DLD1 (cell line): Measurements from ENCODE around the gene NUCKS1.

Experiments used
- in situ Hi-C: cut with HindIII; loops from 2 replicates; pipeline ENCODE4 v1.10.0; 2017; ENCODE audit warnings: low sequenced_read_pairs

NUCKS1 gene

DNA sequence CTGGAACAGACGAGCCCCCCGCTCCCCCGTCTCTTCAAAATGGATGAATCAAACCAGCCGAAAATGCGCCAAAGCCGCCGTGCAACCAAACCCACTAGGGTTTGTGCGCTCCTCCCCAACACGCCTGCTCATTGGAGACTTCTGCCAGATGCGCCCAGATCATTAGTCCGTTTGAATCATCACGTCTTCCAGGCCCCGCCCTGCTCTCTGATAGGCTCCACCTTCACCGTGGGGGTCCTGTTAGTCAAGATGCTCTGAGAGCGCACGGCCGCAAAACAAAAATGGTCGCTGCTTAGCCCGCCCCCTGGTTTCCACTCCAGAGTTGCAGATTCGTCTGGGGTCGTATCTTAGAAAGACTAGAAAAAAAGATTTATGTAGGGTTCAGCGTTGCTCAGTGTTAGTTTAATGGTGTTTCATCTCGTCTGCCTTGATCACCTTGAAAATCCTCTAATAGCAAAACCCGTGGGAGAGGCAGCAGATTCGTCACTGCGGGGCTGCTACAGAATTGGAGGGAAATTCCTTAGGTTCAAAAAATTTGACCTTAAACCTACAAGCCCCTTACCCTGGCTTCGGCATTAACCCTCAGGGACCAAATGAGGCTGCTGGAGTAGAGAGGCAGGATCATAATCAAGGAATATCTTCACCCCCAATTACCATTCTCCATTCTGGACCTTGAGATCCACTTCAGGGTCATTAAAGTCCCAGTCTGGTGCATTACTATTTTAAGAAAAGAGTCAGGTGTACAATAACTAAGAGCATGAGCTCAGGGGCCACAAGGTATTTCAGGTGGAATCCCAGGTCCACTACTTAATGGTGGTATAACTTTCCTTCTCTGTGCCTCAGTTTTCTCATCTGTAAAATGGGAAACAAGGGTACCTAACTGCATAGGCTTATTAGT, at the start of gene NUCKS1:
Gene NUCKS1, minus strand, starts transcription at position 45 of the 898 bp plus-strand sequence. CDS start 209 bp downstream, outside the sequence.
- in situ Hi-C loops: no loop called here

DNA sequence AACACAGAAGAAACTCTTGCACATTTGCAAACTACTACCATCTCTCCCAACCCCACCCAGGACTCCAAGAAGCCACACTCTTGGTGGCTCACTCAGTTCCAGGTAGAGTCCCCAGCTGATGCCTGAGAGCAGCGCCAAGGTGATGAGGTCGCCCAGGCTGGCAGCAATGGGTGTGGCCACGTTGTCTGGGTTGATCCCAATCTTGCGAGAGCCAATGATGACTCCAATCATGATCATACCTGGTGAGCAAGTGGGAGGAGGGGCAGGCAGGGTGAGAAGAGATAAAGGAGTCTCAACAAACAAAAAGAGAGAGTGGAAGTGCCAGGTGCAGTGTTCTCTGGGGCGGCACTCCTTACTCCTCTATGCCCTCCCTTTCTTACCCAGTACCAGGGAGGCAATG, 48.6 kb upstream of the NUCKS1 start:
- in situ Hi-C loops: no loop called here

DNA sequence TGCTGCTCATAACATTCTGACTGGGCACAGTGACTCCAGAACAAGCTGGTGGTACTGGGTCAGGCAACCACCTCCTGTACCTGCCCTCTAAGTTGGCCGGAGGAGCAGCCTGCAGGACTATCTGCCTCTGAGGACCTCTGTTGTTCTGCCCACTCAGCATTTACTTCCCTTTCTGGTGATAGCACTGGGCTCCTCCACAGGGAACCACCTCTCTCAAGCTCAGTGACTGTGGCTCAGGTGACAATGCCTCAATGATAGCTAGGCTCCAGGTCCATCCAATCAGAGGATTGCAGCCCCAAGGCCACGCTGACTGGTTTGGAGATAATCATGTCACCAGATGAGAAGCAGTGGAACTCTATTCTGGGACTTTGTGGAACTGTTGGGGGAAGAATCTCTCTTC, 47.2 kb upstream of the NUCKS1 start:
- in situ Hi-C loops: no loop called here

DNA sequence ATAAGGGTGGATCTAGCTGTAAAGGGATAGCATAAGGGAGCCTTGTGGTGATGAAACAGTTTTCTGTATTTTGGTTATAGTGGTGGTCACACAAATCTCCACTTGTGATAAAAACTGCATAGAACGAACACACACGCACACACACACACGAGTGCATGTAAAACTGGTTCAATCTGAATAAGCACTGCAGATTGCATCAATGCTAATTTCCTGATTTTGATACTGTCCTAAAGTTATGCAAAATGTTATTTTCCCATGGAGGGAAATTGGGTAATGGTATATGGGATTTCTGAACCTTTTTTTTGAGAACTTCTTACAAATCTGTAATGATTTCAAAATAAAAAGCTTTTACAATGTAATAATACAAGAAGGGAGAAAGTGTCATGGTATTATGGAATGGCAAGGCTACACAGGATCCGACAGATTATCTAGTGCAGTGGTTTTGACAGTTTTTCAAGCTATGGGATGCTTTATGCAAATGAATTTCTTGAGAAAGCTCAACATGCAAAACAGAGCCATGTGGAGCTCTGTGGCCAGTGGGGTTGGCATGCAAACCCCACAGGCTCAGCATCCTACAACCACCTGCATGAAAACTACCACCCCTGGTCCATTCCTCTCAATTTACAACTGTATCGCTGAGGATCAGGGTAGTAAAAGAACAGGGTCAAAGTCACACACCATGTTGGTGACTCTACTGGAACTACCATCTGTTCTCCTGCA, 44.2 kb upstream of the NUCKS1 start:
- in situ Hi-C loops: no loop called here

GRCh38 chr1:205792961-205793673, 43.1 kb upstream of the NUCKS1 start:
- in situ Hi-C loops: no loop called here

DNA sequence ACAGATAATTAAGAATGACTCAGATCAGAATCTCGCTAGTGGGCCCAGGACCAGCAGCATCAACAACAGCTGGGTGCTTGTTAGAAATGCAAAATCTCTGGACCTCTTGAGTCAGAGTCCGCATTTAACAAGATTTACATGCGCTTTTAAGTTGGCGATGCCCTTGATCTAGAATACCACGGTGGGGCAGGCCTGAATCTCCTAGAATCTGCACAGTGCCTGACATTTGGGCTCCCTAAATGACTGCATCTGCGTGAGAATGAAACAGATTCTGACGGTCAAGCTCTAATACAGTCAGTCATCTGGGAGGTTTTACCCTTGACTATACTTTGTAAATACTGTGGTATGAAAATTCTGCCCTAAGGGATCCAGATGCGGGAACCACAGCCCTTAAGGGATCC, 42.5 kb upstream of the NUCKS1 start:
- in situ Hi-C loops: no loop called here

DNA sequence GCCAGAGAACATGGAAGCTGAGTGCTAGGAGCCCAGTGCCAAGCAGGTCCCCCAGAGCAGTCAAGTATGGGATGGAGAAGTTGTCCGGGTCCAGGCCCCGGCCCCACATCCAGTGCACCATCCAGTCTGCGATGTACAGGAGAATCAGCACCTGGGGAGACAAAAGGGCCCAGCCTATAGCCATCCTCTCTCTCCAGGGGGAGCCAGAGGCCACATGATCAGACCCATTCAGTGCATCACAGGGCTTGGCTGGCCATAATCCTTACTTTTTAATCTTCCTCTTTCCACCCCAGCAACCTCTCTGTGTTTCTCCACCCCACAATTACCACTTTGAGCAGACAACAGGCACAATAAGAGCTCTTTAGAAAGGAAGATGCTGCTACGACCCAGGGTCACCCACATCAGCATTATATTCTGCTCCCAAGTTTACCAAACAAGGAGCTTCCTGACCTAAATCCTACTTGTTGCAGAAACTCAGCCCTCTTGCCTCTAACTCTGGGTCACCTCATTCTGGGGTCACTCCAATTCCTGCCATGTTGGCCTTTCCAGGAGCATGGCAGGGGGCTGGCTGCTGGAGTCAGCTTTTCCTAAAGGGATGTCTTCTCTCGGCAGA, 41.7 kb upstream of the NUCKS1 start:
- in situ Hi-C loops: no loop called here

GRCh38 chr1:205787287-205787916, 37.4 kb upstream of the NUCKS1 start:
- in situ Hi-C loops: no loop called here

GRCh38 chr1:205786601-205787000, 36.6 kb upstream of the NUCKS1 start:
- in situ Hi-C loops: no loop called here

DNA sequence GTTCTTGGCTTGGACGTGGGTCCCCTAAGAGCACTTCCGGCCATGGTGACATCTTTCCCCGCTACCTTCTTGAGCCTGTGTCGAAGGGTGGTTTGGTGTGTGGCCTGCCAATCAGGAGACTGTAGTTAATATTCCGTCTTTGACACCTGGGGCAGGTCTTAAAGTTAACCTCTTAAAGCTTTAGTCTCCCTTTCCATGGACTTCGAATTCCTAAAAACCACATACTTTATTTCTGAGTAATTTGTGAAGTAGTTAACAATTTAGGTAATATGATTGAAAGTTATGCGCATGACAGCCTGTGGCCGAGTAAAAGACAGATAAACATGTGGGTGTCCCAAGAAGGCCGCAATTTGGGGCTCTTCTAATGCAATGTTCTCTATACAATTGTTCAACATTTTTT, 35.5 kb upstream of the NUCKS1 start:
- in situ Hi-C loops: no loop called here

DNA sequence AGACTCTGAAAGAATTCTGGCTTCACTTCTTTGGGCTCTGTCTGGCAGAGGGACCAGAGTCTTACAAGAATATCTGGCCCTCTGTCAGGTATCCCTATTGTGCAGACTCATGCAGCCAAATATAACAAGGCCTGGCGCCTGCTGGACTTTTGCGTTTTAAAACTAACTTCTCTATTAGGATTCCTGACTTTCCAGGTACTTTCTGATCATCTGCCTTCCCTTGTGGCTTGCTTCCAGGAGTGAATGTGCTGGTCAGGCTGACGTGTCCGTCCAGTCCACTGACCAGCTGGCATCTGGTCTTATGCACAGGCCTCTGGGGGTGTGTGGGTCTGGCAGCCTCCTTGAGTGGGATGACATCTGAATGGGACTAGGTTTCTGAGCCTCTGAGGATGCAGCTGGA, 33.9 kb upstream of the NUCKS1 start:
- in situ Hi-C loops: no loop called here

DNA sequence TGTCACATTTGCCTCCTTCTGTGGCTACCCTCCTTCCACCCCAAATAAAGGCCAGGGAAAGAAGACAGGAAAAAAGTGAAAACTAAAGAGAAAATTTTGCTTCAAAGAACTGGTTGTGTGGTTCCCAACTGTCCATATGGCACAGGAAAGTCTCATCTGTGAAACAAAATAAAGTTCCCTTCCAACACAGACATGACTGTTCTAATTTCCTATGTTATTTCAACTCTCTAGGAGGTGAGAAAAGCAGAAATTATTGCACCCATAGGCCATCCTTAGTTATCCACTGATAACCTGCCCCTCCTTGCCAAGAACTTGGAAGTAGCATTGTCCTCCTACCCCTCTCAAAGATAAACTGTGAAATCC, 33.4 kb upstream of the NUCKS1 start:
- in situ Hi-C loops: no loop called here

GRCh38 chr1:205782627-205783432, 32.8 kb upstream of the NUCKS1 start:
- in situ Hi-C loops: no loop called here

DNA sequence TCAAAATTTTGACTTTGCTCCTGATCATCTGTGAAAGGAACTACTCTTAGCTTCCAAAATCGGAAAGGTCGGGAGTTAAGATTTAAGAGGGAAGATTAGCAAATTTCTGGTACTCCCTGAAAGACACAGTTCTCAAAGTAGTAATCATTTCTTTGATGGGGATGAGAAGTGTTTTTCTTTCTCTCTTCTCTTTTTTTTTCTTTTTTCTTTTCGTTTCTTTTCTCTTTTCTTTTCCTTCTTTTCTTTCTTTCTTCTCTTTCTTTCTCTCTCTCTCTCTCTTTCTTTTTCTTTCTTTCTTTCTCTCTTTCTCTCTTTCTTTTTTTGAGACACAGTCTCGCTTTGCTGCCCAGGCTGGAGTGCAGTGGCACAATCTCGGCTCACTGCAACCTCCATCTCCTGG, 30.4 kb upstream of the NUCKS1 start:
- in situ Hi-C loops: no loop called here

- in situ Hi-C loops: no loop called here
Observed at GRCh38 chr1:205777994-205778393, 28.0 kb upstream of the NUCKS1 start.

DNA sequence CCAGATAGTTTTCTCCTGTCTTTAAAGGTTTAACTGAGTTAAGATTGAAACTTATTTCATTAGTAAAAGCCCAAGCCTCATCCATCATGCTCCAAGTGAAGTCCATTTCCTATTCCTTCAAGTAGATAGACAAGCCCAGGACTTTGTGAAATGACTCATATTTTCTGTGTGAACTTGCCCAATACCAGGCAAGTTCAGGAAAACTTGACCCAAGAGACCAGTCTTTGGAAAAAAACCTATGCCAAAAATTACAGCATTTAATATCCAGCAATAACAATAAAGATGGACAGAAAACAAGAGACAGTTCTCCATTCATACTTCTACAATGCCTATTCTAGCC, 25.7 kb upstream of the NUCKS1 start:
- in situ Hi-C loops: no loop called here

DNA sequence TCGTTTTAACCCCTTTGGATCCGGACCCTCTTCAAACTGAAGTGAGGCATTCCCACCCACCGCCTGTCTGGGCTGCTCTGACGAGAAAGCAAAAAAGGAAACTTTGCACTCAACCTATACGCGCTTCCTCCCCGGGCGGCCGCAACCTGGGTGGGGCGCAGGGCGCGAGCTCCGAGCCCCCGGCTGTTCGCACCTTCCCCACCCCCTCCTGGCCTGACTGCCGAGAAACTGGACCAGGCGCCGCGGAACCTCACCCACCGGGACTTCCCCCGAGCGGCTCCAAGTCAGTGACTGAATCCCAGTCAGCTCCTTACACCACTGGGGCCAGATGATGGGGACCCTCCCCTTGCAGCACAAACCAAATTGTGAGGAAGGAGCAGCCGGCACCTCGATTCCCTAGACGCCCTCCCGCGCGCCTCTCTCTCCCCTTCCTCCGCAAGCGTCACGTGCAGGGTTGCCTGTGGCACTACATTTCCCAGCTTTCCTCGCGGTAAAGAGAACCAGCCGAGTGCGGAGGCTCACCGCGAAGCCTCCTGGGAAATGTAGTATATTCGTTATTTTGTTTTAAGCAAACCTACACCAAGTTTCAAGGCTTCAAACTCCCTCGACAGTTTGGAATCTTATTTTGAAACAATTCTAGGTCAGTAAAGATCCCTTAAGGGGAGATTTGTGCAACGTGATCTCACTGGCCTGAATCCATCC, 25.2 kb upstream of the NUCKS1 start, which contains the start of gene RAB29:
Gene RAB29, minus strand, starts transcription at position 468 of the 702 bp plus-strand sequence. CDS start 526 bp downstream, outside the sequence.
- in situ Hi-C loops: no loop called here

- in situ Hi-C loops: no loop called here
Observed at GRCh38 chr1:205774198-205775014, 24.4 kb upstream of the NUCKS1 start.
